ENCODE measurements around the gene SEMA5A.

DNA sequence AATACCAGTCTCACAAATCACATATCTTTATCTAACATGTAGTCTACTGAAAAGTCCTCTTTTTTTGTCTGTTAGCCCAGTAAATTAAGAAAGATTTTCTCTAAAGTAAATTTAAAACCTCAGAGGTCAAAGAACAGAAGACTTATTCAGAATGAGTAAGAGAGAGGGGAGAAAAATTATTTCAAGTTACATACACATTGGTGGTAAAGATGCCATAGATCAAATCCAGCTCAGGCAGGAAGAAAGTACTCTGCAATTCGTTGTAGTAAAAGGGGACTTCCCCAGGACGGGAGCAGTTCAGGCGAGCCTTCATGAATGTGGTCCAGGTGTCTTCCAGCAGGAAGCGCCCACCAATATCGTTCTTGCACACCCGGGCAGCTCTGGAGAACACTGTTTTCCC lies 344.1 kb downstream of the SEMA5A start:
- TF ChIP-seq POLR2A (IDR thresholded peaks at IDR 0.05), result no peak
- TF ChIP-seq, protein P1, sequence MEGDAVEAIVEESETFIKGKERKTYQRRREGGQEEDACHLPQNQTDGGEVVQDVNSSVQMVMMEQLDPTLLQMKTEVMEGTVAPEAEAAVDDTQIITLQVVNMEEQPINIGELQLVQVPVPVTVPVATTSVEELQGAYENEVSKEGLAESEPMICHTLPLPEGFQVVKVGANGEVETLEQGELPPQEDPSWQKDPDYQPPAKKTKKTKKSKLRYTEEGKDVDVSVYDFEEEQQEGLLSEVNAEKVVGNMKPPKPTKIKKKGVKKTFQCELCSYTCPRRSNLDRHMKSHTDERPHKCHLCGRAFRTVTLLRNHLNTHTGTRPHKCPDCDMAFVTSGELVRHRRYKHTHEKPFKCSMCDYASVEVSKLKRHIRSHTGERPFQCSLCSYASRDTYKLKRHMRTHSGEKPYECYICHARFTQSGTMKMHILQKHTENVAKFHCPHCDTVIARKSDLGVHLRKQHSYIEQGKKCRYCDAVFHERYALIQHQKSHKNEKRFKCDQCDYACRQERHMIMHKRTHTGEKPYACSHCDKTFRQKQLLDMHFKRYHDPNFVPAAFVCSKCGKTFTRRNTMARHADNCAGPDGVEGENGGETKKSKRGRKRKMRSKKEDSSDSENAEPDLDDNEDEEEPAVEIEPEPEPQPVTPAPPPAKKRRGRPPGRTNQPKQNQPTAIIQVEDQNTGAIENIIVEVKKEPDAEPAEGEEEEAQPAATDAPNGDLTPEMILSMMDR (IDR thresholded peaks at IDR 0.05), result no peak
